Skin epidermis (tissue), 12 donors: Measurements from ENCODE around the gene THEM4.

Source experiments
- H3K27ac ChIP-seq, 21 experiments: fragments of 200-600 bp; sonication (generic) in 11 of 21; one replicate each; pipeline ENCODE4 v1.5.0; 2020; ENCODE audit warnings: mild to moderate bottlenecking in 3 of 21, inconsistent platforms in 2 of 21, moderate library complexity in 2 of 21
- H3K4me3 ChIP-seq, 7 experiments: fragments of 200-600 bp; sonication (generic) in 2 of 7; one replicate each; pipeline ENCODE4 v1.5.0; 2020; ENCODE audit warnings: inconsistent platforms in 2 of 7, mild to moderate bottlenecking in 2 of 7, moderate library complexity in 1 of 7

The THEM4 gene

DNA sequence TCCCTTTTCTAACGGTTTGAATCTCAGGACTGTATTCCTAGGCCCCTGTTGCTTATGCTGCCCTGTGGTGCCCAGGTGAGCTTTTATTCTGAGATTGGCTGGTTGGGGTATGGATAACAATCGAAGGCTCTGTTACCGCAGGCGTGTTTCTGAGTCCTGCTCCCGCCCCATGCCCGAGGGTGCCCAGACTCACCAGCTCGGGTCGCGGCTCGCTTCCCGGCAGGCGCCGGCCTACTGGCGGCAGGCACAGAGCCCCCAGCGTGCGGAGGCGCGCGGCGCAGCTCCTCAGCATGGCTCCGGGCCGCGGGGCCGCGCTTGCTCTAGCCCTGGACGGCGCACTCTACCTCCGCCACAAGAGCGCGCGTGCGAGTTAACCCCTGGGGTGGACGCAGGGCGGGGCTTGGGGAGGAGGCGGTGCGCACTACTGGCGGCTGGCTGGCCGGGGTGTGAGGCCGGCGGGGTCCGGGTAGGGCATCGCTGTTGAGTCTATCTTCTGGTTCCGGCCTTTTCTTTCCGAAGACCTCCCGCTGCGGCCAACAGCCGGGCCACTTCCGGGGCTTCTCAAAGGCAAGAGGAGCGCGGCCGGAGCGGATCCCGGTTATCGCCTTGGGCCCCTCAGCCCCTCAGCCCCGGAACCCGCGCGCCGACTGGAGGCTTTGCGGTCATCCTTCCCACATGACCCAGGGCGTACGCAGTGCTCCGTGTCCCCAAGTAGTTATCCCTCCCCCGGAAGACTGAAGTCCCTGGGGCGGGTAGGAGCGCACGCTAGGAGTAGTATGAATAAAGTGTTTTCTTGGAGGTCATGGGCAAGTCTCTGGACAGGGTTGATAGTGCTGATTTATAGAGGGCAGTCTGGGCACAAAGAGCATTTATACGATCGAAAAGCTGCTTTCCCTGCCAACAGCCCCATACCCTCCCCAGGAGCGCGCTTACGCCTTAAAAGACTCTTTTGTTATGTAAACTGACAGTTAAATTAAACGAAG, at the start of gene THEM4:
Gene THEM4 (minus strand): TSS at position 345 of the 983 bp plus-strand sequence. CDS start 53 bp downstream, at position 292.
- peak within 1 kb of the TSS; percentile 41 to 61 (median 51) for H3K4me3 ChIP-seq
- peak within 1 kb of the TSS; percentile 34 to 94 (median 87) for H3K27ac ChIP-seq

DNA sequence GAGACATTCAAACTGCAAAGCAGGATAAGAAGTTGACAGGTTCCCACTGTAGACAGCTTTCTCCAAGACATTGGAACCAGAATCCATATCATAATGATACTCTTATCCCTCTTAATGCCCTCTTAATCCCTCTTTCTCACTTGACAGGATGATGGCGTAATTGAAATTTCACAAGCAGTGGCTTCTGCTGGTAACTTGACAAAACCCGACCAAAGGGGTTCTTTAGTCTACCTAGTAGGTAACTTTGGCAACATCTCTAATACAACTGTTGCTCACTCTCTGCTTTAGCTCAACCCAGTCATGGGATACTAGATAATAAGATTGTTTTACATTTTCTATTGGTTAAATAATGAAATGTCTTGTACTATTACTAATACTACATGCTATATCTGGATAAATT, 49.6 kb upstream of the THEM4 start:
- H3K27ac ChIP-seq: no peak overlapping the region

DNA sequence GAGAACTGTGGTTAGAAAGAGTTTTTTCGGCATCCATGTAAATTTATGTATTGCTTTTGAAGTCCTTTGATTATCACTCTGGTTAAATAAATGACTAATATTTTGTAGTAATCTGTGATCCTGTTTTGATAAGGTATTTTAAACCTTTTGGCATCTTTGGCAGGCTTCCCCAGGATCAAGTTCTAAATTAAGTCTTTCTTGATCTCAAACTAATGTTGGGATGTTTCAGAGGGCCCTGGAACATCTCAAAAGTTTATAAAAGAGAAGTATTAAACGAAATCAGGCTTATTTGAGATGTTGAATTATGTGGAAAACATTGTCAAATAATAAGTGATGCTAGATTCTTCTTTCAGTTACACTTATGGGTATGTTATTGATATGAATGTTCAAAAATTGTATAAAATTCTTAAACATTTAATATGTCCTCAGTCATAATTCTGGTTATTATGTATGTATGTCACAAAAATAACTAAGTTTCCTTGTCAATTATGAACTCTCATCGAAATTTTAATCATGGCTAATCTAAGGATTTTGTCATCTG, 47.7 kb upstream of the THEM4 start:
- H3K27ac ChIP-seq: no peak overlapping the region
- H3K4me3 ChIP-seq: no peak overlapping the region

More for the DNA sequence above, 49.6 kb upstream of the THEM4 start:
- no peak overlapping the region for H3K4me3 ChIP-seq

DNA sequence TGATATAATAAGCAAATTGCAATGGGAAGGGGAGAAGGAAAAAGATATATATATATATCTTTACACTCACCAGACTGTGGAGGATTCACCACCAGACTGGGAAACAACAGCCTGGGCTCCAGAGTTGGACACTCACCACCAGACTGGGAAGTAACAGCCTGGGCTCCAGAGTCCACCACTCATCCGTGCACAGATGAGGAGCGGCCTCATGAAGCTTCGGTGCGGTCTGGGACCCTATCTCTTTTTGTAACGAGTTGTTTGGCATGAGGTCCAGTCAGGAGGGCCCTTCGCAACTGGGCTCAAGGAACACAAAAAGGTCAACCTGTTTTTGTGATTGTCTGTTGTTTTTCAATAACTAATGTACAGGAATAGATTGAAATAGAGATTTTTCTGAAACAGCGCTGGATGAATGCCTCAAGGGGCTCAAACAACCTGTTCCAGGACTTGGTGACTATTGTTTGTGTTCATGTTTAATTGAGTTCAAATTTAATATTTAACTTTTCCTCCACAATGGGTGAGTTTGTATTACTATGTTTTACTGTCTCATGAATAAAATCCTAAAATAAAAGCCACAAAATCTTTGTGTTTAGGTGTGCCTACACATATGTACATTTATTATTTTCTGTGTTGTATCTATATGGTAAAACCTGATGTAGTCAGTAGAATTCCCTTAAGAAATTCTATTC, 44.2 kb upstream of the THEM4 start:
- Histone ChIP-seq H3K4me3 (no peak overlapping the region), H3K27ac (no peak overlapping the region)

DNA sequence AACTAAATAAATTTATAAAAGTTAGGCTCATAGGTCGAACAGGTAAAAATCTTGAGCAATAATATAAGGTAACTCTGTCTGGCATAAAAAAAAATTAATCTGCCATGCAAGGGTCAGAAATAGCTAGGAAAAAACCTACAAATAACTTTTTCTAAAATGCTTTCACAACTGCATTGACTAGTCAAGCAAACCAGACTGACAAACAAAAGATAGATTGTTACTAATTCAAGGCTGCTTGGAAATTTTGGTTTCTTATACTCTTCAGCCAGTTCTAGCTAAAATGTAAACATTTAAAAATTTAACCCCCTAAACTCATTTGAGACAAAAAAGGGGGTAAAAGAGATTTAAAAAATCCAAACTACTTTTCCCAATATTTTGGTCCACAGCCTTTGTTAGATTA, 43.5 kb upstream of the THEM4 start:
- no peak overlapping the region for H3K27ac ChIP-seq
- H3K4me3 ChIP-seq: no peak overlapping the region

DNA sequence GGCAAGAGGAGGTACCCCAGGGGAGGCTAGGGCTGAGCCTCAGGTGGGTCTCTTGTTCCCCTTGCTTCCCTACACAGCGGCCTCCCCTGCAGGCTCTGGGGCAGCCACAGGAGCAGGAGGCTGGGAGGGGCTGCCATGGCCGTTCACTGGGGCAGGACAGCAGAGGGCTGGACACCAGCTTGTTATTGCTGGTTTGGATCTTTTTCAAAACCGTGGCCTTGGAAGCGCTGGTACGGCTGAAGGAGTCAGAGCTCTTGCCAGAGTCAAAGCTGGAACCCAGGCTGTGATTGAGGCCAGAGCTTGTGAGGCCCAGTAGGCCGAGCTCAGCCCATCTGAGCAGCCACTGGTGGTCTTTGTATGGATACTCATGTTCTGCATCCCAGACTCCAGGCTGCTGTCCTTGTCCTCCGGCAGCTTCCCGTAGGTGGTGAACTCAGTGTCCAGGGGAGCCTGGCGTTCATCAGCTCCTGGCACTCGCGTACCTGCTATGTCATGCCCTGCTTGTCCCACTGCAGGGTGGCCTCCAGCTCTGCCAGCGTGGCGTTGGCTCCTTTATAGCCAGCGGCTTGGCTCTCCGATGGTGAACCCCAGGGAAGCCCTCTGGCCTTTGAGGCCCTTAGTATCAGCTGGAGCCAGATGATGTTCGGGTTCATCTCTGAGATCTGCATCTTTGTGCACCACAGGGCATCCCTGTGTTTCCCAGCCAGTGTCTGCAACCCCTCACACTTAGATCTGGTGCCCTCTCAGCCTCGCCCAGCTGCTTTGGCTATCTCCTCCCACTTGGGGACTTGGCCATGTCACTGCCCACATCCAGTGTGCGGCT, 40.3 kb upstream of the THEM4 start:
- no peak overlapping the region for H3K4me3 ChIP-seq
- H3K27ac ChIP-seq: peak overlapping the region in 2 of 21 experiments; percentile 19 to 66

DNA sequence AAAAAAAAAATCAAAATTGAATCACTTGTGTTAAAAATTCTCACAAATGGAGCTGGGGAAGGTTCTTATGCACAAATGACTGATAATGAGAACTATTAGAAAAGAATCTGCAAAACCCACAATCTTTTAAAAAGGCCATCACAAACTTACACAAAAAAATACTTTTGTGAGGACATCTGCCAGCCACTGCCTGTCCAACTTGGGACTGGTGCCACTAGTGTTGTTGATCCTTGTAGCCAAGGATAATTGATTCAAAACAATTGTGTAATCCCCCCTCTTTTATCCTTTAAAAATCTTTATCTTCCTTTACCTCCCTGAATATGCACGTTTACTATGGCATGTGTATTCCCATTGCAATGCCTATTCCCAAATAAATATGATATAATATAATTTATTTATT, 39.2 kb upstream of the THEM4 start:
- Histone ChIP-seq H3K27ac (no peak overlapping the region), H3K4me3 (no peak overlapping the region)

DNA sequence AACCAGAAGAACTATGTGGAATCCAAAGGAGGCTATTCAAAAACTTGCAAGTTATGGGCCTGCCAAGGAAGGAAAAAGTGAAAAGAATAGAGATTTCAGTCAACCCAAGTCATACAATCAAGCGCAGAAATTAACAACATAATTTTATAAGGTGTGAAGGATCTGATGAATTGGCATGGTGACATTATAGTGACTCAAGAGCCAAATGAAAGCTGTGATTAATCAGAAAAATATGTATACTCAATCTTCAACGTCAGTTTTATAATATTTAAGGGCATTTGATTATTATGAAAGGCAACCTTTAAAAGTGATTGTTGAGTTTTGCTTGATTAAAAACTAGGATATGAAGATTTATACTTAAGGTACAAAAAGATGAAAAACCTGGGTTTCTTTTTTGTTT, 37.8 kb upstream of the THEM4 start:
- Histone ChIP-seq H3K27ac (peak overlapping the region in 14 of 21 experiments; percentile 19 to 88 (median 82)), H3K4me3 (no peak overlapping the region)

DNA sequence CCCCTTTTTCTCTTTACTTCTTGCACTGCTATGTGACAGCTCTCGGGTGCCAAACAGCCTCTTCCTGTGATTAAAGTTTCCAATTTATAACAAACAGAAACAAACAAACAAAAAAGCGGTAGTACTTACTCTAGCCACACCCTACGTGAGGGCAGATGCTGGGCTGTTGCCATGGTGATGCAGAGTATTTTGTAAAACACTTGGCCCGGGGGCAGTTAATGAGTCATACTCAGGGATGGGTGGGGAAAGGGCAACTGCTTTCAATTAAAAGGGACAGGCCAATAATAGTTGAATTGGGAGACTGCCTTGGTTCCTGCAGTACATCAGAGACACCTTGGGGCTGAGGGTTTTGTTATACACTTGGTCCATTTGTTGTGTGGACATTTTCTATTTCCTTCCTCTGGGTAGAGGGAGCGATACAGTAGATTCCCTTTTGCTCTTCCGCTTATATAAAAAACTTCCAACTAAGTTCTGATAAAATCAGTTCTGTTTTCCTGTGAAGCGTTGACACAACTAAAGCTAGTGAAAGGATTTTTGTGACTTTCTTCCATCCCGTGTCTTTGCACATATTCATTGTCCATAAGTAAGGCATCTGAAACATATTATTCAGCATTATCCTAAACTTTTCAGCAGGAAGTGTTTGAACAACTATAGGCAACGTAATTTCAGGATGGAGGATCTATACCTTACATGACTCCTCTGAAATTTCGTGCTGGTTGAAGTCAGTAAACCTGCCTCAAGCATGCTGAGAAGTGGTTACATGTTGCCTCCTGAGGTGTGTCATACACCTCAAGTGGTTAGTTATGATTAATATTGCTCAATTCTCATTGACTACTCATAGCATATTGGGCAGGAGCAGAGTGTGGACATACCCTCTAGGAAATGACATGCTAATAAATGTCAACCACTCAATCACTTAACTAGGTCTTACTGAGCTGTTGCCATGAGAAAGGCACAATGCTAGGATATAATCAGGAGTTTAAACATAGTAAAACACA, 36.7 kb upstream of the THEM4 start:
- Histone ChIP-seq H3K27ac (peak overlapping the region; percentile 12 to 88 (median 75)), H3K4me3 (no peak overlapping the region)

DNA sequence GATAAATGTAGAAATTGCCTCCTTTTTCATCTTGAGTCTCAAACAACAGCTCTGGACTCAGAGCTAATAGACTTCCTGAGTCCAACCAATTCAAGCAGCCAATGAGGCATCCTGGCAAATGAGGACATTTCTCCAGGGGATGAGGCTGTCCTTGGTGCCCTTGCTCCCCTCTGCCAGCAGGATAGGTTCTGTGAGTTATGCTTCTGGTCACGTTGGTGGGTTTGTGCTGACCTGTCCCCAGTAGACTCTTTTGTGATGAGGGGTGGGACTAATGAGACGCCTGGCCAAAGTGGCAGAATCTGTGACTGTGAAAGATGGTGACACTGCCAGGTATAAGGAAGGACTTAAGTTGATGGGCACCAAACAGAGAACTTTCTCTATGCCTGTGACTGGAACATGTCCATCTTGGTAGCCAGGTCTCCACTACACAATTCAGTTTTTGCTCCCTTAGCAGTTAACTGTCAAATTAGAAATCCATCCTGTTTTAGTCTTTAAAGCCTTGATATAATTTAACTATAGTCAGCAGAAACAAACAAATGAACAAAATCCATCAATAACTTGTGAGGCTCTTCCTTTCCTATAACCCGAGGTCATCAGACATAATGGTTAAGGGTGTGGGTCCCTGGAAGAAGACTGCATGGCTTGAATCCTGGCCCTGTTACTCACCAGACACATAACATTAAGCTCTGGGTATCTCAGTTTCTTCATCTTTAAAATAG, 35.7 kb upstream of the THEM4 start:
- Histone ChIP-seq H3K4me3 (no peak overlapping the region), H3K27ac (peak overlapping the region; percentile 12 to 88 (median 70))

DNA sequence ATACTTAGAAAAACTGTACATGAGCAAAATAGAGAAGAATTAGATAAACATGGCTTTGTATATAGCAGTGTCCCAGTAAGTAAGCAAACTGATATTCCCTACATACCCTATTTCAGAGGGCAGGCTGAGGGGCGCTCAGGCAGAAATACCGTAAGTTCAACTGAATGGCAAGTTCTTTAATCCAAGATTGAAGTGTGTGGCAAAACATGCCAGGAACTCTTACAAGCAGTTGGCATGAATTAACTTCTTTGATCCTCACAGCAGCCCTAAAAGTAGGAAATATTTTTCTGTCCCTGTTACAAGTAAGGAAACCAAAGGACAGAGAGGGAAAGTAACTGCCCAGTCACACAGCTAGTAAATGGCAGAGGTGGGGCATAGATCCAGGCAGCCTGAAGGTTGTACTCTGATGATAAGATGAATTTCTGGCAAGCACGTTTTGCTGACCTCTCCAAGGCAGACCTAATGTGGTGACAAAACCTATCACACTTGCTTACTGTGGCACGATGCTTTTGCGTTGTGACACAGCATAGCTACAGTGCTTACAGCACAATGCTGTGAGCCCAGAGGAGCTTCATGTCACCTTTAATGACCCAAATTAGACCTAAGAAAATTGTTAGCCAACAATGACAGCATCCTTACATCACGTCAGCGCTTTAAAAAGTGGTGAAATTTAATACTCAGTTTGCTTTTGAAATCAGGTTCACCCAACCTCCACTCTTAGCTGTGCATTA, 35.0 kb upstream of the THEM4 start:
- Histone ChIP-seq H3K4me3 (no peak overlapping the region), H3K27ac (peak overlapping the region in 16 of 21 experiments; percentile 12 to 88 (median 79))

DNA sequence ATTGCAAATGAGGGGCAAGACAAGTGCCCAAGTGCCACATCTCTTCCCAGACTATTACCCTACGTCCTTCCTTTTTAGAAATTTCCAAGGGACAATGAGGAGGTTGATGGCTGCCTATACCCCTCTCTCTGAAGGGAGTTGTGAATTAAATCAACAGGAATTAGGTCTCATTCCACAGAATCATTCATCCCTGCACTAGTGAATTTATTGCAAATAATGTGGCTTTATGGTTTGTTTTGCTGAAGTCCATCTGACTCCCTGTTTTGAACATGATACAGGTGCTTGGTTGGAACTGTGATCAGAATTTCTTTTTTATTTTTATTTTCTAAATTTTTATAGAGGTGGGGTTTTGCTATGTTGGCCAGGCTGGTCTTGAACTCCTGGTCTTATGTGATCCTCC, 34.3 kb upstream of the THEM4 start:
- no peak overlapping the region for H3K4me3 ChIP-seq
- H3K27ac ChIP-seq: peak overlapping the region in 6 of 21 experiments; percentile 75 to 88 (median 82)

DNA sequence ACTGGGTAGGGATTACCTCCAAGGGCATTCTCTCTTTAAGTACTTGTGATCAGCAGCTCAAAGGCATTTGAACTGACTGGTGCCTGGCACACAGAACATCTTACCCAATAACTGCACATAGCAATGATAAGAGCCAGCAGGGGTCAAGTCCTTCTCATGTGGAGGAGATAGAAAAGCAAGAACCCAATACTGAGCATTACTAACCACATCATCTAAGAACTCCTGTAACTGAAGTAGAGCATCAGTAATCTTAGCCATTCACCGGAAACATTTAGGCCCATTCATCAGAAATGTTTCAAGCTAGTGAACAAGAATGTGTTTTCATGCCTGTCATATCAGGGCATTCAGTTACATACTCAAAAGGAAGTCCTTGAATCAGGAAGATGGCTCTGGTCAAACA, 33.6 kb upstream of the THEM4 start:
- peak overlapping the region in 2 of 21 experiments; percentile 81 to 88 for H3K27ac ChIP-seq
- H3K4me3 ChIP-seq: no peak overlapping the region

DNA sequence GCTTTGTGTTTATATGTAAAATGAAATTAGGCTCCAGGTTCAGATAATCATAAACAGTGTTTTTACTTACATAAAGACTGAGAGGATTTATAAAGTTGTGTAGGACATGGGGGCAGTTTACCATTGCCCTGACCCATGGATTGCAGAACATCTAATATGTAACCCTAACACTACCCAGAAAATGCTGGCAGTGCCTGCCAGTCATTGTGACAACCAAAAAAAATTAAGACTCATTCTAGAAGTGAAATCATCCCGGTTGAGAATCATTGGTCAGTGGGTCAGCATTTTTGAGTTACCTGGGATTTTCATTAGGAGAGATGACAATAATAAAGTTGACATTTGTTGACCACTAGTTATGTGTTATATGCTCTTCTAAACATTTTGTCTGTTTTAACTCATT, 31.2 kb upstream of the THEM4 start:
- H3K27ac ChIP-seq: peak overlapping the region in 12 of 21 experiments; percentile 44 to 88 (median 63)

DNA sequence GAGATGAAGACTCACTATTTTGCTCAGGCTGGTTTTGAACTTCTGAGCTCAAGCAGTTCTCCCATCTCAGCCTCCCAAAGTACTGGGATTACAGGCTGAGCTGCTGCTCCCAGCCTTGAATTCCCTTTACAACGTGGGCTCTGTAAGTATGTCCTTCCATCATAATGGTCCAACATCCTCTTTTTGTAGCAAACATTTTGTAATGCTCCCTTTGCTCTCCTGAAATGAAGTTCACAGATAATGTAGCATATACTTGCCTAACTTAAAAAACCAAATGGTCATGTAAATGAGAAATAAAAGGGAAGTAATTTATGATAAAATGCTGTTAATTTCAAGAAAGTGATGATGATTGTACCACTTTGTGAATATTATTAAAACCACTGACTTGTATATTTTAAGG, 30.5 kb upstream of the THEM4 start:
- H3K27ac ChIP-seq: peak overlapping the region in 1 of 21 experiments; percentile 2

More for the DNA sequence above, 31.2 kb upstream of the THEM4 start:
- H3K4me3 ChIP-seq: no peak overlapping the region

DNA sequence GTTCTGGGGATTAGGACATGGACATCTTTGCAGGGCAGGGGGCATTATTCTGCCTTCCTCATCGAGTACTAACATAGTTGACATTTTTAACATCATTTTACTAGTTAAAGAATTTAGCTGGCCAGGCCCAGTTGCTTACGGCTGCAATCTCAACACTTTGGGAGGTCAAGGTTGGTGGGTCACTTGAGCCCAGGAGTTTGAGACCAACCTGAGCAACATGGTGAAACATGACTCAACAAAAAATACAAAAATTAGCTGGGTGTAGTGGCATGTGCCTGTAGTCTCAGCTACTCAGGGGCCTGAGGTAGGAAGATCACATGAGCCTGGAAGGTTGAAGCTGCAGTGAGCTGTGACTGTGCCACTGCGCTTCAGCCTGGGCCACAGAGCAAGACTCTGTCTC, 29.8 kb upstream of the THEM4 start:
- no peak overlapping the region for H3K27ac ChIP-seq
- no peak overlapping the region for H3K4me3 ChIP-seq

More for the DNA sequence above, 30.5 kb upstream of the THEM4 start:
- H3K4me3 ChIP-seq: no peak overlapping the region

DNA sequence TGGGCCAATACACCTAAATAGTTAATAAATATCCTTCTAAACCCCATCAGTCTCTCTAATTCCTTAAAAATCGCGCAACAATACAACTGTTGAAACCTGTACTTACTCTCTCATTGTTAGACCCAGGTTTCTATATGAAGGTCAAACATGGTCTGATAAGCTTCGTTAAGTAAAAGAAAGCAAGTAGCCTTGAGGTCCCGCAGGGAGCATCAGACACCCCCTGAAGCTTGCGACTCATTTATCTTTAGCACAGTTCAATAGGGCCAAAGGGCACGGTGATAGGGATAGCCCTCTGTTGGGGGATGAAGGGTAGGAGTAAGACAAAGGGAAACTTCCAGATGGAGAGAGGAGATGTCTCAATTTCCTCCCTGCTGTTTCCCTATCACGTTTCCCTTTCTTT, 27.3 kb upstream of the THEM4 start:
- Histone ChIP-seq H3K4me3 (no peak overlapping the region), H3K27ac (no peak overlapping the region)
